ENCODE measurements around the gene MKNK2. TPM values are rescaled to one million over a fixed set of nuclear protein-coding genes. Genes with fewer than 3 reads are reported as not detected.

Gene MKNK2
- total RNA-seq, 1 experiment from 2014 or later, result 240 TPM

DNA sequence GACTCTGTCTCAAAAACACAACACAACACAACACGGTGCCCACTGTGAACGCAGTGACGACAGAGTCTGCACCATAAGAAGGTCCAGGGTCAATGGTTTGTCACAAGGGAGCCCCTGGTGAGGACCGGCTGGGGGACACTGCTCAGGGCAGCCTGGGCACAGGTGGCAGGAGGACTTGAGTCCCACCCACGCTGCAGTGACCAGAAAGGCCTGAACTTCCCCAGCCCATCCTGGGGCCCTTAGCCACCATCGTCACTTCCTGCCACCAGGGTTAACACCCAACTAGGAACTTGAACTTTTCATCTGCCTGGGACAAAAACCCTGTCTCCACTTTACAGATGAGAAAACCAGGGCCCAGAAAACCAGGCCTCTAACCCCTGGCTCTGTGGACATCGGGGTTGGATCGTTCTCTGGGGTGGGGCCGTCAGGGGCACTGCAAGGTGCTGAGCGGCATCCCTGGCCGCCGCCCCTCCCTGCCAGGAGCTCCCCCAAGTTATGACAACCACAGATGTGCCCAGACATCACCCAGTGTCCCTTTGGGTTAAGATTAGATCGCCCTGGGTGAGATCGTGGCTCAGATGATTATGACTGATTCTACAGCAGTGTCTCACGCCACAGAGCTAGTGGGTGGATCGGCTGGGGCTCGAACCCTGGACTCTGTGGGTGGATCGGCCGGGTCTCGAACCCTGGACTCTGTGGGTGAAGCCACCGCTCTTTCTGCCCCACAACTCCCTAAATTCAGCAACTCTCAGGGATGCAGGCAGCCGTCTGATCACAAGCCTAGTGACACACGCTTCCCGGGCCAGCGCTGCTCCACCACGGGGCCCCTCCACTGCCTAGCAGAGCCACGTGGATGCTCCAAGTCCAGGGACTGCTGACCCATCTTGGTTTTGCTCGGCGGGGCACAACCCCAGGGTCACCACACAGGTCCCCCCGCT is 31.1 kb upstream of the MKNK2 start:
- TF ChIP-seq TCF7L2 (IDR thresholded peaks at IDR 0.05; ENCODE audit: low read depth, low read length), result no peak
- TF ChIP-seq, protein P1, sequence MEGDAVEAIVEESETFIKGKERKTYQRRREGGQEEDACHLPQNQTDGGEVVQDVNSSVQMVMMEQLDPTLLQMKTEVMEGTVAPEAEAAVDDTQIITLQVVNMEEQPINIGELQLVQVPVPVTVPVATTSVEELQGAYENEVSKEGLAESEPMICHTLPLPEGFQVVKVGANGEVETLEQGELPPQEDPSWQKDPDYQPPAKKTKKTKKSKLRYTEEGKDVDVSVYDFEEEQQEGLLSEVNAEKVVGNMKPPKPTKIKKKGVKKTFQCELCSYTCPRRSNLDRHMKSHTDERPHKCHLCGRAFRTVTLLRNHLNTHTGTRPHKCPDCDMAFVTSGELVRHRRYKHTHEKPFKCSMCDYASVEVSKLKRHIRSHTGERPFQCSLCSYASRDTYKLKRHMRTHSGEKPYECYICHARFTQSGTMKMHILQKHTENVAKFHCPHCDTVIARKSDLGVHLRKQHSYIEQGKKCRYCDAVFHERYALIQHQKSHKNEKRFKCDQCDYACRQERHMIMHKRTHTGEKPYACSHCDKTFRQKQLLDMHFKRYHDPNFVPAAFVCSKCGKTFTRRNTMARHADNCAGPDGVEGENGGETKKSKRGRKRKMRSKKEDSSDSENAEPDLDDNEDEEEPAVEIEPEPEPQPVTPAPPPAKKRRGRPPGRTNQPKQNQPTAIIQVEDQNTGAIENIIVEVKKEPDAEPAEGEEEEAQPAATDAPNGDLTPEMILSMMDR (IDR thresholded peaks at IDR 0.05), result no peak
- TF ChIP-seq, protein P2, sequence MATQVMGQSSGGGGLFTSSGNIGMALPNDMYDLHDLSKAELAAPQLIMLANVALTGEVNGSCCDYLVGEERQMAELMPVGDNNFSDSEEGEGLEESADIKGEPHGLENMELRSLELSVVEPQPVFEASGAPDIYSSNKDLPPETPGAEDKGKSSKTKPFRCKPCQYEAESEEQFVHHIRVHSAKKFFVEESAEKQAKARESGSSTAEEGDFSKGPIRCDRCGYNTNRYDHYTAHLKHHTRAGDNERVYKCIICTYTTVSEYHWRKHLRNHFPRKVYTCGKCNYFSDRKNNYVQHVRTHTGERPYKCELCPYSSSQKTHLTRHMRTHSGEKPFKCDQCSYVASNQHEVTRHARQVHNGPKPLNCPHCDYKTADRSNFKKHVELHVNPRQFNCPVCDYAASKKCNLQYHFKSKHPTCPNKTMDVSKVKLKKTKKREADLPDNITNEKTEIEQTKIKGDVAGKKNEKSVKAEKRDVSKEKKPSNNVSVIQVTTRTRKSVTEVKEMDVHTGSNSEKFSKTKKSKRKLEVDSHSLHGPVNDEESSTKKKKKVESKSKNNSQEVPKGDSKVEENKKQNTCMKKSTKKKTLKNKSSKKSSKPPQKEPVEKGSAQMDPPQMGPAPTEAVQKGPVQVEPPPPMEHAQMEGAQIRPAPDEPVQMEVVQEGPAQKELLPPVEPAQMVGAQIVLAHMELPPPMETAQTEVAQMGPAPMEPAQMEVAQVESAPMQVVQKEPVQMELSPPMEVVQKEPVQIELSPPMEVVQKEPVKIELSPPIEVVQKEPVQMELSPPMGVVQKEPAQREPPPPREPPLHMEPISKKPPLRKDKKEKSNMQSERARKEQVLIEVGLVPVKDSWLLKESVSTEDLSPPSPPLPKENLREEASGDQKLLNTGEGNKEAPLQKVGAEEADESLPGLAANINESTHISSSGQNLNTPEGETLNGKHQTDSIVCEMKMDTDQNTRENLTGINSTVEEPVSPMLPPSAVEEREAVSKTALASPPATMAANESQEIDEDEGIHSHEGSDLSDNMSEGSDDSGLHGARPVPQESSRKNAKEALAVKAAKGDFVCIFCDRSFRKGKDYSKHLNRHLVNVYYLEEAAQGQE (IDR thresholded peaks at IDR 0.05; ENCODE audit: insufficient read depth in 1 of 2, low read depth in 2 of 2, low read length in 1 of 2), result no peak
- TF ChIP-seq SIN3A (IDR thresholded peaks at IDR 0.05; ENCODE audit: borderline replicate concordance, insufficient read depth, low read depth, low read length), result no peak
- TF ChIP-seq POLR2AphosphoS5 (IDR thresholded peaks at IDR 0.05; ENCODE audit: low read depth, low read length), result no peak
- Histone ChIP-seq H3K27ac (ENCODE audit: low read length) (no peak overlapping the region), H3K9me3 (ENCODE audit: control insufficient read depth, insufficient read depth, low read depth, low read length) (no peaks in the 10 kb centered on the region), H3K27me3 (ENCODE audit: control insufficient read depth, insufficient read depth, low read length) (no peaks in the 10 kb centered on the region), H3K4me3 (ENCODE audit: low read depth in 2 of 2, low read length in 2 of 2) (no peak overlapping the region), H3K4me1 (ENCODE audit: control insufficient read depth, insufficient read depth, low read length) (no peaks in the 10 kb centered on the region), H3K36me3 (ENCODE audit: control insufficient read depth, insufficient read depth, low read length) (no peaks in the 10 kb centered on the region)
- DNase-seq (ENCODE audit: low read depth, low spot score) (no peak), ATAC-seq (no peak)
- ChIA-PET POLR2A (no interaction called here), CTCF (no interaction called here)
- intact Hi-C loops (cut with micrococcal nuclease; ENCODE audit: unreplicated experiment), result no loop called here
- in situ Hi-C loops (cut with HindIII; ENCODE audit: low pct_unique_long_range_greater_than_20kb, low sequenced_read_pairs), result no loop called here
- BruUV-seq (replicated peaks), result no TSS peak

GRCh38 chr19:2080336-2080988 is 29.4 kb upstream of the MKNK2 start:
- no peak overlapping the region for H3K27ac ChIP-seq (ENCODE audit: low read length)
- CTCF ChIA-PET, result no interaction called here
- in situ Hi-C loops (cut with HindIII; ENCODE audit: low pct_unique_long_range_greater_than_20kb, low sequenced_read_pairs), result no loop called here

More at GRCh38 chr19:2080336-2080988, 29.4 kb upstream of the MKNK2 start:
- no peak for ATAC-seq
- TF ChIP-seq, protein P2 (IDR thresholded peaks at IDR 0.05; ENCODE audit: insufficient read depth in 1 of 2, low read depth in 2 of 2, low read length in 1 of 2), result no peak
- TF ChIP-seq TCF7L2 (IDR thresholded peaks at IDR 0.05; ENCODE audit: low read depth, low read length) (no peak), SIN3A (IDR thresholded peaks at IDR 0.05; ENCODE audit: borderline replicate concordance, insufficient read depth, low read depth, low read length) (no peak), POLR2AphosphoS5 (IDR thresholded peaks at IDR 0.05; ENCODE audit: low read depth, low read length) (no peak)
- TF ChIP-seq, protein P1 (IDR thresholded peaks at IDR 0.05), result no peak
- H3K9me3 ChIP-seq (ENCODE audit: control insufficient read depth, insufficient read depth, low read depth, low read length), result no peaks in the 10 kb centered on the region
- no peak for DNase-seq (ENCODE audit: low read depth, low spot score)
- intact Hi-C loops (cut with micrococcal nuclease; ENCODE audit: unreplicated experiment), result no loop called here
- H3K27me3 ChIP-seq (ENCODE audit: control insufficient read depth, insufficient read depth, low read length), result no peaks in the 10 kb centered on the region
- H3K36me3 ChIP-seq (ENCODE audit: control insufficient read depth, insufficient read depth, low read length), result no peaks in the 10 kb centered on the region
- no TSS peak for BruUV-seq (replicated peaks)
- H3K4me3 ChIP-seq (ENCODE audit: low read depth in 2 of 2, low read length in 2 of 2), result no peak overlapping the region
- no peaks in the 10 kb centered on the region for H3K4me1 ChIP-seq (ENCODE audit: control insufficient read depth, insufficient read depth, low read length)
- POLR2A ChIA-PET, result no interaction called here

Measured in Panc1 (cell line).